HG02938 (cell line): ENCODE results near the gene ALDH3B1.

Experiments
- ATAC-seq: cut with Tn5 transposase; IDR thresholded peaks from one replicate; pipeline ENCODE4 v1.9.1; 2021; ENCODE audit warnings: mild to moderate bottlenecking, moderate library complexity; ENCODE audit not compliant: unreplicated experiment

ALDH3B1 gene

GRCh38 chr11:68012044-68012842 is 2.1 kb downstream of the ALDH3B1 start:
- no peak for ATAC-seq

- ATAC-seq = no peak
Measured at GRCh38 chr11:68012843-68013610, 2.9 kb downstream of the ALDH3B1 start.

GRCh38 chr11:68013611-68014156 is 3.6 kb downstream of the ALDH3B1 start:
- no peak for ATAC-seq

- no peak for ATAC-seq
Measured at GRCh38 chr11:68014157-68014946, 4.2 kb downstream of the ALDH3B1 start.

GRCh38 chr11:68014947-68015447 is 4.9 kb downstream of the ALDH3B1 start:
- ATAC-seq = no peak

GRCh38 chr11:68015467-68015866 is 5.3 kb downstream of the ALDH3B1 start:
- no peak for ATAC-seq

GRCh38 chr11:68016161-68016903 is 6.2 kb downstream of the ALDH3B1 start:
- ATAC-seq = no peak

GRCh38 chr11:68016904-68017817 is 7.0 kb downstream of the ALDH3B1 start:
- ATAC-seq = no peak

GRCh38 chr11:68017980-68018729 is 8.0 kb downstream of the ALDH3B1 start:
- ATAC-seq = no peak

GRCh38 chr11:68018730-68019190 is 8.6 kb downstream of the ALDH3B1 start:
- ATAC-seq = no peak

GRCh38 chr11:68019486-68019885 is 9.4 kb downstream of the ALDH3B1 start:
- no peak for ATAC-seq

- no peak for ATAC-seq
Measured at GRCh38 chr11:68020575-68020974, 10.4 kb downstream of the ALDH3B1 start.

- ATAC-seq = no peak
Measured at GRCh38 chr11:68021167-68021787, 11.2 kb downstream of the ALDH3B1 start.

GRCh38 chr11:68022531-68022930 is 12.4 kb downstream of the ALDH3B1 start:
- no peak for ATAC-seq

- no peak for ATAC-seq
Measured at GRCh38 chr11:68024508-68024907, 14.4 kb downstream of the ALDH3B1 start.

- ATAC-seq = no peak
Measured at GRCh38 chr11:68025047-68025446, 14.9 kb downstream of the ALDH3B1 start.

GRCh38 chr11:68026391-68027105 is 16.4 kb downstream of the ALDH3B1 start:
- no peak for ATAC-seq
